NCI-H1436 (cell line): Measurements from ENCODE around the gene COLEC12.

Experiments used
- DNase-seq: peaks from one replicate; lab custom pipeline; 2025; lab: John Stamatoyannopoulos, UW

The COLEC12 gene

DNA sequence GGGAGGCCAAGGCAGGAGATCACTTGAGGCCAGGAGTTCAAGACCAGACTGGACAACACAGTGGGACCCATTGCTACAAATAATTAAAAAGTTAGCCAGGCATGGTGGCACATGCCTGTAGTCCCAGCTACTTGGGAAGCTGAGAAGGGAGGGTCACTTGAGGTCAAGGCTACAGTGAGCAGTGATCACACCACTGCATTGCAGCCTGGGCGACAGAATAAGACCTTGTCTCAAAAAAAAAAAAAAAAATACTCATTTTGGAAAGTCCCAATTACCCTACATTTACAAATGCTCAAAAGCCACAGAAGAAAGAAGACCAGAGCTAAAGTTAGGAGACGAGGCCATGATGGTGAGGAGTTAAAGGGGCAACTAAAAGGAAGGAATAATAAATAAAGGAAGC is 61.9 kb downstream of the COLEC12 start:
- no peak for DNase-seq

DNA sequence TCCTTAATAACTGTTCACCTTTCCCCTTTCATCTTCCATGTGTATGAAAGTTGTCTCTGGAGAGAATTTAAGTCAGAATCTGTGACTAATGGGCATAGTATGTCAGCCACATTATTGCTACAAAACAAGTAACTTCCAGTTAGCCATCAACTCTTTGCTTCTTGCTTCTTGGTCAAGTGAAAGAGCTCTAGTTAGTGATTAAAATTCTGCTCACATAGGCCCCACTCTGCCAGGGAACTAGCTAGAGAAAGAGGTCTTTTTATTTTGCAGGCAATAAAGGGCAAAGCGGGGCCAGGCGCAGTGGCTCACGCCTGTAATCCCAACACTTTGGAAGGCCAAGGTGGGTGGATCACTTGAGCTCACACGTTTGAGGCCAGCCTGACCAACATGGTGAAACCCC is 64.6 kb downstream of the COLEC12 start:
- DNase-seq: no peak

DNA sequence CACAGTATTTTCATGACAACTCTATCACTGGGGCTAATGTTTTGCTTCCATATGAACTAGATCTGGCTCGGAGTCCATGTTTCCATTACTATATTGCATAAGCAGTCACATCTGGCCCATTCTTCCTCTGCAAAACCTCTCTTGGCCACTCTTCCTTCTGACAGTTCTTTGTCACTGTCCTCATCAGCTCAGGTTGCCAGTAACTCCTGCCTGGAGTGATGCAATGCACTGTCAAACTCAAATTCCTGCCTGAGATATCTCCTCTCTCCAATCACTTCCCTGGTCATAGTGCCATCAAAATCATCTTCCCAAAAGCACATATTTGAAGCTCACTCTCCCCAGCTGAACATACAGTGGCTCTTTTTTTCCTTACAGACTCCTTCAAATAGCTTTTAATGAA is 66.1 kb downstream of the COLEC12 start:
- DNase-seq: no peak

DNA sequence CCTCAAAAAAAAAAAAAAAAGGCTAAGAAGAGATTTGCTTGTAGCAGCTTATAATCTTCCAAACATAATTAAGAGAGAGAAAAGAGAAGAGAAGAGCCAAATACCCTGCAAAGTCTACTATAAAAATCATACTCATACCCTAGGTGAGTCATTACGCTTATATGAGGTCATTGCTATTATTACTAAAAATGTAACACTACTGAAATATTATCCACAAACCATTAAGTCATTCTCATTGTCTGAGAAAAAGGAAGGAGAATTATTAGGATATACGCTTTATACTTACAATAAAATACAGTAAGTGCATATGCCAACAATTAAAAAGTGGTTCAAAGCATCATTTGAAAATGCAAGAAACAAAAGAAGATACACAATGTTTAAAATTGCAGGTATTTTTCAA is 66.5 kb downstream of the COLEC12 start:
- DNase-seq: no peak

DNA sequence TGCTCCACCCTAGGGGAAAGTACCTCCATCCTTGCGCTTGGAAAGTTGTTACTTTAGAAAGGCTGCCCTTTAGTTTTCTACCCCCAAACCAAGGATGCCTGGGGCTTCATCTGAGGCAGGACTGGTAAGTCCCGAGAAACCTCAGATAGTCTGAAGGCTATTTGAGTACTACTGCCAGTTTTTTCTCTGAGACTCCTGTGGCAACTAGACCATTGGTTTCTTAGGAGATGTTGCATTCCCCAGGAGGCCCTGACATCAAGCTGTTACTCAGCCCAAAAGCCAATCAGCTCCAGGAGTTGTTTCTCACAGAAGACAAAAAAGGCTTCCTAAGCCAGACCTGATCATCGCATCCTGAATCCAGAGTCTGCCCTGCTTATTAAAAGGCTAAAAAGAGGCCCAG is 67.2 kb downstream of the COLEC12 start:
- no peak for DNase-seq

DNA sequence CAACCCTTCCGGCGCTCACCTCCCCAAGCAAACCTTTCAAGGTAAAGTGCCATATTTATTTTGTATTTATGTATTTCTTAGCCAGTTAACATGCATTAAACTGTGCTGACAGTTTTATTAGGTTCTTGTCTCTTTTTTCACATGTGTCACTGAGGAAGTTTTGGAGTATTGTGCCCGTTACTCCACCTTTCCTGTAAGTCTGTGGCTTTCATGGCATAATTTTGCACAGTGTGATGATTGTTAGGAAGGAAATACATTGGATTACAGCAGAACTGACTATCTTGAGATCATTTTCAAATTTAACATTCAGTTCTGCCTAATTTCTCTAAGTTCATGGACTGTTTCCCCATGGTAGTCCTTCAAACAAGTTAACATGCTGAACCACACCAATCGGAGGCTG is 67.7 kb downstream of the COLEC12 start:
- DNase-seq: no peak

DNA sequence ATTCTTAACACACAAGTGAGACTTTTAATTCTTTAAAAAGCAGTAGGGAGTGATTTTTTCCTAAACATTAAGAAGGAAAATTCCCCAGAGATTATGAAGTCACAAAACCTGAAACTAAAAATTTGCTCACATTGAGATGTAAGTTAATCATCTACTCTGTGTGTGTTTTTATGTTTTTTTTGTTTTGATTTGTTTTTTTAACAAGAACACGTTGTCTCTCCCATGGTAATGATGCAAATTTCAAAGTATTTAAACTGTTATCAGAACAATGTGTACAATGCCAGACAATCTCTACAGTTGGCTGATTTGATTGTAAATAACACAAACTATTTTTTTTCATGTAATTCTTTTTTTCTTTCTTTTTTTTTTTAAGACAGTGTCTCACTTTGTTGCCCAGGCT is 71.5 kb downstream of the COLEC12 start:
- no peak for DNase-seq

DNA sequence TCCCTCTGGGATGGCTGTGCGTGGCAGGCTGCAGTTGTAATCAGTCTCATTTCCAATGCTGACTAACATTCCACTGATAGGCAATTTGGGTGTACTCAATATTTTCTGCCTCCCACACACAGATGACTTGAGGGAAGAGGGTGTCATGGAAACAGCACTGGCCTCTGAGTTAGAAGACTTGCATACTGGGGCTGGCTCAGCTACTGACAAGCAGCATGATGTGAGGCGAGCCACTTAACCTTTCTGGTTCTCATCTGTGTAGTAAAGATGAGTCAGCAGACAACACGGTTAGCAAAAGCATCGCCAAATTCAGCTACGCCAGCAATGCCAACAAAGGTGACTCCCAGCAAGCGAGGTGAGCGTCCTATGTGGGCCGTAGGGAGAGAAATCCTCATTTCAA is 73.5 kb downstream of the COLEC12 start:
- DNase-seq: no peak

DNA sequence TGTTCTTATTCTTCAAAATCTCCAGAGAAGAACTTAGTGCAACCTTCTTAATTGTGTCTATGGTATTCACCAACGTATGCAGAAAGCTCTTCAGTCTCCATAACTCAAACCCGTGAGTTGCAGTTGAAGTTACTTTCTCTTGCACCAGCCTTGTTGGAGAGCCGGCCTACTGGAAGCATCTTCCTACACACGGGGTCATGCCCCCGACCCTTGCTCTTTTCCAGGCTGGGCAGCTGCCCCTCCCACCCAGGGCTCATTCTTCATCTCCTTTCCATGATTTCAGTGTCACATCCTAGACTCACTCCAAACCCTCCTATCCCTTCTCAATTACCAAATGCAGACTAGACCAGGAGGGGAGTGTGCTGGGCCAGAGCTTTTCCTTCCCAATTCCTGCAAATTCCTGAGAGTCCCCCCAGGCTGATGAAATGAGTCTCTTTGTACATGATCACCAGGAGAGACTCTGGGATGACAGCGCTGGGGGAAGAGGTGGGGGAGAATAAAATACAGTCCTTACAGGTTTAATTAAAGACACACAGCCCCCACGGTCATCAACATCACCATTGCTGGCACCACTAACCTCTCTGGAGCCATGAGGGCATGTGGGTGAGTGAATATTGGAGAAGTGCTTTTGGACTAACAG is 75.3 kb downstream of the COLEC12 start:
- no peak for DNase-seq

DNA sequence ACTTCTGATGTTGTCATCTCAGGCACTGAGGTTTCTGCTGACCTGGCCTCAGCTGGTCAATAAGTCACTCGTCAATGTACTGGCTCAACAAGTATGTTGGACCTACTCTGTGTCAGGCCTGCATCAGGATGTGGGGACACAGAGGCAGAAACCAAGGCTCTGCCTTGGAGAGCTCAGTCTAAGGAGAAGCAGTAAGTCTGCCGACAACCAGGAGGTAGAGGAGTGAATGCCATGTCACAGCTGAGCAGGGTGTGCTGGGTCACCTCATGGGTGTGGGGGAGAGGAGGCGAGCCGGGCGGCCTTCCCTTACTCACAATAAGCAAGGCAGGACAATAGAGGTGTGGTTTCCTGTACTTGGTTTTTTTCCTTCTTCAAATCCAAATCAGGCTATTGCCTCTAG is 75.8 kb downstream of the COLEC12 start:
- DNase-seq: no peak

DNA sequence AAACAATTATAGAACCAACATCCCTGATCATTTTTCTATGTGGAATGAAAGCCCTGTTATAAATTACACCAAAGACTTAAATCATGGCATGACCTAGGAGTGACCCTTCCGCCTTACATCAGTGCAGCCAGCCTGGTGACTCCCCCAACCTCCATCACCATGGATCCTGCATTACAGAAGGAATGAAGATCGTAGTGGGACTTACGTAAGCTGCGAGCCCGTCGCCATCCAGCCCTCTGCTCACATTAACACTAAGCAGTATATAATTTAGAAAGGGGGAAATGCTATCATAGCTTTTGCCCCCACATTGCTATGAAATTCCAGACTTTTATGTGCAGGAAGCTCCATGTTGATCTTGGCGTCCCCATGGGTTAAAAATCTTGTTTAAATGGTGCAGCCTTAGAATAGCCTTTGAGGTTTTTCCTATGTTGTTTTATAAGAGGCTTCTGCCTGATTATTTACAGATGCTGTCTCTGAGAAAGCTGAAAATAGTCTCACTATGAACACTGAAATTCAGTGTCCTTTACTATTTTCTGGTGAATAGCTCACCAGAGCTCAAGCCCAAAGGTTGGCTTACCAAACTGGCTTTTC is 76.3 kb downstream of the COLEC12 start:
- no peak for DNase-seq

DNA sequence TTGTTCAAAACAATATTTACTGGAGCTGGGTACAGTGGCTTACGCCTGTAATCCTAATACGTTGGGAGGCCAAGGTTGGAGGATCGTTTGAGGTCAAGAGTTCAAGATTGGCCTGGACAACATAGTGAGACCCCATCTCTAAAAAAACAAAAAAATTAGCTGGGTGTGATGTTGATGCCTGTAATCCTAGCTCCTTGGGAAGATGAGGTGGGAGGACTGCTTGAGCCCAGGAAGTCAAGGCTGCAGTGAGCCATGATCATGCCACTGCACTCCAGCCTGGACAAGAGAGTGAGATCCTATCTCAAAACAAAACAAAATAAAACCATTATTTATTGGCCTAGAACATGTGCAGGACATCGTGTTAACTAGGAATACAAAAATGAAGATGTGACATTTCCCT is 77.5 kb downstream of the COLEC12 start:
- DNase-seq: no peak

DNA sequence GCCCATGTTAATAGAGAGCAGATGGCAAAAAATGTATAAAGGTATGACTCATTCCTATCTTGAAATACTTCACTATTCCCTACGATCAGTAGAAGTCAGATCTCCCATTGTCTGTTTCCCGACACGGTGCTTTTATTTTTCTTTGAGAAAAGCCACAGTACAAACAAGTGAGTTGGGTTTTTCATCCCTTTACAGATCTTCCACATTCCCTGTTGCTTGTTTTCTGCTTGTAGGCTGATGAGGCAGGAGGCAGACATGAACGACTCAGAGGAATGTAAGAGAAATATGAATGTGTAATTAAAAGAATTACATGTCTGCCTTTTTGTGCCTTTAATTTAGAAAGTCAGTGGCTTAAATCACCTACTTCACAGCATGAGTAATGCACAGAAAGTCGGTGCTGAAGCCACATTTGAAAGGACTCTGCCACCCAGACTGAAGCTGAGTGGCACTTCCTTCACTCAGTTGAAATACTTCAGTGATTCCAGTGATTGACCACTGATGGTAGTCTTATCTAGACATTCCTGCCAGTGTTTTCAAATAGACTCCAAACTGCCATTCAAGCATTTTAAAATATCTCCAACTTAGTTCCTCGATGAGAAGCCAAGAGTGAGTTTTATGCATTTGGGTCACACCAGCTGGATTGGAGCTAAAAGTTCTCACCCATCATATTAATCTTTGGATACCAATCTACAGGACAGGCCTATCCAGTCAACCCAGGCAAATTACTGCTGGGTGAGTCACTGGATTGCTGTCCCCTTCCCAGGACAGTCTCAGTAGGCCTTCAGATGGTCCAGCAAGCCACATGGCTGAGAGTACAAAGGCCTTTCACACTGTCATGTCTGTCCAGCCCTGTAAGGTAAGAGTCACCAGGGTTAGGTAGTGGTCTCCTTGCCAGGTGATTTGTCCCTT is 79.0 kb downstream of the COLEC12 start:
- no peak for DNase-seq

DNA sequence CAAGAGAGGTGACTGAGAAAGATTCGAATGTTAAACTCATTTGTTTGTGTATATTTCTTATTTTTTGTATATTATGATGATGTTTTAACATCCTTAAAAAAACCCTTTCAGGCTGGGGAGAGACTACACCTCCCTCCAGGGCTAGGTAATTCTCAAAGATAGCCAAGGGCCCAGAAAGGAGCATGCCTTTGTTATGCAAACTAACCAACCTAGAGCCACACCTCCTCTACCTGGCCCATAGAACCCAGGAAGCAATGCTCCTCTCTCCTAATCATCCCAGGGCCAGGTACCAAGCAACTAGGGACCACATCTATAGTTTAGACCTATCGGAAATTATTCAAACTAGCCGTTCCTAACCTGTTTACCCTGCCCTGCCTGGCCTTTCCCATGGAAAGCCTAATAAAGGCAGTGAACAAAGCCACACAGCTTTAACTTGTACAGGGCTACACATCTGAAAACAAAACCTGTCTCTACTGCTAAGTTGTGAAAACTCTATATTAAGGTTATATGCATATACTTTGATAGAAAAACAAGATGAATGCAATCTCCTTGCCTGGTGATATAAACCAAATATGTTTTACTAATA is 79.7 kb downstream of the COLEC12 start:
- DNase-seq: no peak

DNA sequence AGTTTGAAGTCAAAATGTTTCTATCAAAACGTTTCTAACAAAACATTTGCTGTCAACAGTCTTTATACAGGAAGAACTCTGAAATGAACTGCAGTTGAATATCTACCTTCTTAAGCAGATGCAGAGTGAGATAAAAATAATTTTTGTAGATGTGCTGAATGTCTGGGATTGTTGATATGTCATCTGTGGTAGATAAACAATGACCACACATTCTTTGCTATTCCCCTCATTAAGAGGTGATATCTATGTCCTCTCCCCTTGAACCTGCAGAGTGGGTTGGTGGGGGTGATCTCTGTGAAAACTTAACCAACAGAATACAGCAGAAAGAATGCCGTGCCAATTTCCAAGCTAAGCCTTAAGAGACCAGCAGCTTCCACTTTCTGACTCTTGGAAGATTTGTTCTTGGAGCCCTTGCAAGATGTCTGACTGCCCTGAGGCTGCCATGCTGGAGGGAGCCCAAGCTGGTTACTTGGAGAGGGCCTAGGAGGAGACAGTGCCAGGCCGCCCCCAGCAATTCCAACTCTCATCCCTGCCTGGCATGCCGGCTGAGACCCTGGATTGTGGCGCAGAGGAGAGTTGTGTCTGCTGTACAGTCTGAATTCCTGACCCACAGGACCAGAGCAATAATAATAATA is 80.8 kb downstream of the COLEC12 start:
- DNase-seq: no peak

DNA sequence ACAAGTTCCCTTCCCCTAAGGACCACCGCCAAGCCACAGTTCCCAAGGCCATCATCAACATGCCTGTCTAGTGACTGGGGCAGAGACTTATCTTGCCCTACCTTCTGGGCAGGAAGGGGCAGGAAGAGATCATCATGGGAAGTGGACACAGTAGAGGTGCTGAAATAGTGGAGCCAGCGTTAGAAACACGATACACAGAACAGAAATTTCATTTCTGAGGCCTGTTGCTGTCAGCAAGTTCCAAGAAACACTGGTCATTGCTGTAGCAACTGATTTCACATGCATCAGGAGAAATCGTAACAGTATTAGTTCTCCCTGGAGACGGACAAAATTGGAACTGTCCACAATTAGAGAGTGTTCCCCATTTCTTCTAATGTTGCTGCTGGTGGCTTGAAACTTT is 83.0 kb downstream of the COLEC12 start:
- no peak for DNase-seq

DNA sequence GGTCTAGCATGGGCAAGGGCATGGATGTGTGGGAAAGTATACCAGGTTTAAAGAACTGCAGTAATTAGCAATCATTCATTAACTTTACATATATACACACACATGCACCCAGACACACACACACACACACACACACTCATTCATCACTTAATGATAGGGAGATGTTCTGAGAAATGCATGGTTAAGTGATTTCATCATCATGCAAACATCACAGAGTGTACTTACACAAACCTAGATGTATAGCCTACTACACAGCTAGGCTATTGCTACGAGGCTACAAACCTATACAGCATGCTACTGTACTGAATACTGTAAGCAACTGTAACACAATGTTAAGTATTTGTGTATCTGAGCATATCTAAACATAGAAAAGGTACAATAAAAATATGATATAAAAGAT is 83.6 kb downstream of the COLEC12 start:
- no peak for DNase-seq

DNA sequence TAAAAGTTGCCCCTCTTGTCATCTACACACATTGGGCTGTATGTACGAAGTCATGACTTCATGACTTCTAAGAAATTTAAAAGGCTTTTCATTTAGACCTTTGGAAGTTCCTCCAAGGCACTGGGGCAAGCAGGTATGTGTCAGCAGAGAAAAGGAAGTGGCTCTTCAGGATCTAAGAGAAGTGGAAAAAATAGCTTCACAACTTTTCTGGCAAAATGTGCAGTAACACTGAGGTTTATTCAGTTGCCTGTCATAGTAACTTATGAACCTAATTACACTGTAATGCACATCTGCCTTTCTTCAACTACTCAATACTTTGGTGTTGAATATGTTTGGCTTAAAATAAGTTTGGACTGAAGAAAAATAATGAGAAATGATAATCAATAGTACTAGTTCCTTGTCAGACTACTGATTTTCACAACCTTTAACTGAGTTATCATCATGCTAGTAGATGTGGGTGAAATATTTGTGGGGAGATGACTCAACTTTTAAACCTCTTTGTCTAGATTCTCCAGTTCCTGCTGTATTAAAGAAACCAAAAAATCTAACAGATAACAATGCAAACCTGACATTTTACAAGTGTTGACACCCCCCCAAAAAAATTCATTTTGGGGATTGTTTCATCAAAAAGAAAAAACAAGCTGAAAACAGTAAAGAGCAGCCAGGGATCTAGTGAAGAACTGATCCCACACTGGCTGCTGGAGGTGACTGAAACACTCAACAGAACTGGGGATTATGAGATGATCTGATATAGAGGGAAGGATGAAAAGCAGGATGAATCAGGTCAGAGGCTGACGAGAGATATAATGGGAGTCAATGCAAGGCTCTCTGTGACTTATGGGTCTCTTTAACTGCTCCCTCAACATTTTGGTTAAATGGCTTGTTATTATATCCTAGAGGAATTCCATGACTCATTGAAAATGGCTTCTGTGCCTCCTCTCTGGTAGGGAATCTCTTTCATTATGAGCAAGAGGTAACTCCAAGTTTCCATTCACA is 84.6 kb downstream of the COLEC12 start:
- DNase-seq: no peak

DNA sequence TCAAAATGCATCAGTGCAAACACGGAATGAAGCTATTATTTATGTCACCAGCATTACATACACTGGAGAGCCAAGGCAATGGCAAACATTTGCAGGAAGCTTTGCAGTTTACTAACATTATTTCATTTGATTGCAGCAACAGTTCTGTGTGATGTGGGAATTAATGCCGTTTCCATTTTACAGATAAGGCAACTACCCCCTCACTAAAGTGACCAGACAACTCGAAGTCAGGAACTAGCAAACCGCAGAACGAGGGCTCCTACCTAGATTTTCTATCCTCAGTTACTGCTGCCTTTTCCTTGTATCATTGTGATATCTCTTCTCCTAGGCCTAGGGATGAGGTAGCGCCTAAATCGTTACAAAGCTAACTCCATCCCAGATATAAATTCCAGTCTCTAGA is 85.5 kb downstream of the COLEC12 start:
- no peak for DNase-seq

DNA sequence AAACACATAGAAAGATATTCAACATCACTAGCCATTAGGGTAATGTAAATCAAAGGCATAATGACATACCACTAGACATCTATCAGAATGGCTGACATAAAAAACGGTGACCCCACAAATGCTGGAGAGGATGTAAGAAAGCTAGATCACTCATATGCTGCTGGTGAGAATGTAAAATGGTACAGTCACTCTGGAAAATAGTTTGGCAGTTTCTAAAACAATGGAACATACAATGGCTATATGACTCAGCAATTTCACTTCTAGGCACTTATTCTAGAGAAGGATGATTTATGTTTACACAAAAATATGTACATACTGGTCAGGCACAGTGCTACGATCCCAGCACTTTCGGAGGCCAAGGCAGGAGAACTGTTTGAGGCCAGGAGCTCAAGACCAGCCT is 87.3 kb downstream of the COLEC12 start:
- DNase-seq: no peak

DNA sequence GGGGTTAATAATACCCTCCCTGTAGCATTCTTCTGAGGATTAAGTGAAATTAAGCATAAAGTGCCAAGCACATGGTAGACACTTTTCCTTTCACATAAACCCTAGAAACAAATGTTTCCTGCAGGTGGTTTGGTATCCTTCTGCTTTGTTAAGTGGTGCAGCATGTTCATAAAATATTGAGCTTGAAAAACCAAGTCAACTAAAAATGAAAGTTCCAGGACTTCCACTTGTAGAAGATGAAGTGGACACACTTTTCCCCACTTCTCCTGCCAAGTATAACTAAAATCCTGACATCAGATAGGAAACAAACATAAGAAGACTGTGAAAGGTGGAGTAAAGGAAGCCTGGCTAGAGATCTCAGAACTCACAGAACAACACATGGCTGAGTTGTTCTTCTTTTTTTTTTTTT is 90.5 kb downstream of the COLEC12 start:
- DNase-seq: no peak
